HG03039 (cell line): ENCODE results near the gene ABI3BP.

Experiments
- ATAC-seq: cut with Tn5 transposase; IDR thresholded peaks from one replicate; pipeline ENCODE4 v1.9.1; 2021; ENCODE audit warnings: mild to moderate bottlenecking, moderate library complexity; ENCODE audit not compliant: unreplicated experiment

ABI3BP gene

GRCh38 chr3:100891827-100892226, 101.4 kb downstream of the ABI3BP start:
- no peak for ATAC-seq

DNA sequence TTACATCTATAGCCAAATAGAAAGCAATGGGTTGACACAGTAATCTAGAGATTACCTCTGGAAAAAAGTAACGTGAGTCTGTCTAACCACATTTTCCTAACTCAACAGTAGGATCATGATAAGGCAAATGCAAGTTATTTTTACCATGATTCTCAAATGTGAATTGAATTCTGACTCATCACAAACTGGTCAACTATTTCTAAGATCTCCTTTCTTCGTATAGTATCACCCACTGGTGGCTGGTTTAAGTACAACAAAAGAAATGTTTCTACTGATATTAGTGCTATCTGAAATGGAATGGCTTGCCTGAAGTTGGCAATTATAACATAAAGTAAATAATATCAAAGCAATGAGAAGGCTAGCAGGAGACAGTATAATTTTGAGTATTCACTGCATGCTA, 102.2 kb downstream of the ABI3BP start:
- no peak for ATAC-seq

GRCh38 chr3:100888881-100889280, 104.3 kb downstream of the ABI3BP start:
- no peak for ATAC-seq

DNA sequence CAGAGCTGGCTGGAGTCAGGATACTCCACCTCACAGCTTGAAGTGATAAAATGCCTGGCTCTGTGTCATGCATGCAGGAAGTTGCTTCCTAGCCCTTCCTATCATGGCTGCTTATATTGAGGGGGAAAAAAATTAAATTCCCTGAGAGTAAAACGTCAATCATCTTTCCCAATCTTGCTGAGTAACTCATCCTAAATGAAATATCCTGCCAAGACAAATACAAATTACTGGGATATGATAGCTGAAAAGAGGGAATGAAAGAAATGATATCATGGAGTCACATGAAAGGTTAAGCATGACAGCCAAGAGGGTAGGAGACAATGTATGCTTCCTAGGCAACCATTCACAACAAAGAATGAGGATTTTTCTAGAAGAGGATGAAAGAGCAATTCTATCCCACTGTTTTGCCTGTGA, 110.6 kb downstream of the ABI3BP start:
- no peak for ATAC-seq

DNA sequence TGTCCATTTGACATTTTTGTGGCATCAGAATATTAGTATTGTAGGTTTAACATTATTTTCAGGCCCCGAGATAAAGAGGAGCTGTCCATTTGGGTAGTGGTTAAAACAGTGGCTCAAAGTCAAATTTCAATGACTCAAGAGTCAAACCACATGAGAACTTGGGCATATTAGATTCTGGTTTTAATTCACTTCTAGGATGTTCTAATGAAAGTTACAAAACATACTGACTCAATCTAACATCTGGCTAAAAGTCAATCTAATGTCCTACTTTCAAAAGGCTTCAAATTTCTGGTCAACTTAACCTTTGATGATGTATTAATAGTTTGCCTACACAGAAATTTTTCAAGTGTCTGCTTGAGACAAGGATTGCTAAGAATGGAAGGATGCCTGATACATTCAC, 112.4 kb downstream of the ABI3BP start:
- ATAC-seq, result no peak

DNA sequence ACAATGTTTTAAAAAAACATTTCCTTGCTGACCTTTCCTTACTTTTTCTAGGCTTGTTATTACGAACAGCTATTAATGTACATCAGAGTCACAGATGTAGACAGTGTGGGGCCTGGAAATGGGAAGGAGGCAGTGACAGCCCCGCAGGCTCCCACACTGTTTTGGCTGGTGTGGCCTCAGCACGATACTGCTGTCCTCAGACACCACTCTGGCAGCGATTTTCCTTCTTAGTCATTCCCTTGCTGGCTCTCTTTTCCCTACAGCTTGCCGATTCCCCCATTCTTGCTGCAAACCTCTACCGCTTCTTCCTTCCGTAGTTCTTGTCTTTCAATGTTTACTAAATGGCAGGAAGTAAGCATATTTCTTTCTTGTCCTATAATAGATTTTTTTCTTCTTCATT, 113.1 kb downstream of the ABI3BP start:
- no peak for ATAC-seq

DNA sequence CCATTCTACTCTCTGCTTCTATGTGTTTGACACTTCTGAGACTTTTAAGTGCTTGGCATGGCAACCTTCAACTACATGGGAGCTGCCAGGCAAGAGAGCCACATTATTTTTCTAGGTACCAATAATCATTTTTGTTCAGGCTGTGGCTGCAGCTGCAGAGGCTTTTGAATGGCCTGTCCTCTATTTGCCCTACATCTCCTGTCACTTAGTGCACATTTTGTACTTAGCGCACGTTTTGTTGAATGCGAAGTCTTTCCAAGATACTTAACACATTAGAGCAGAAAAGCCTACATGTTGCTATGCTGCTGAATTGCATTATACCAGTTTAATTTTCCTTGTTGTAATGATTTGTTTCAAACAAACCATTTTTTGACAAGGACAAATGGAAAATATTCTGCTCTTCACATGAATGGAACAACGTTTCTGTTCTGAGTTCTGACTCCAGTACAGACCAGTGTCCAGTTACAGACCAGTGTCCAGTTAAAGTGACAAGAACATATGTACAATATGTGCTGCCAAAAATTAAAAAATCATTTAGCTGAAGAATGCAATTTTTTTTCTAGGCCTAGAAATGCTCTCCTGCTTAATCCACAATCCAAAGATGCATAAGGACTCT, 113.9 kb downstream of the ABI3BP start:
- ATAC-seq, result no peak

- ATAC-seq, result no peak
These were observed 115.9 kb downstream of the ABI3BP start for GRCh38 chr3:100877286-100877685.

DNA sequence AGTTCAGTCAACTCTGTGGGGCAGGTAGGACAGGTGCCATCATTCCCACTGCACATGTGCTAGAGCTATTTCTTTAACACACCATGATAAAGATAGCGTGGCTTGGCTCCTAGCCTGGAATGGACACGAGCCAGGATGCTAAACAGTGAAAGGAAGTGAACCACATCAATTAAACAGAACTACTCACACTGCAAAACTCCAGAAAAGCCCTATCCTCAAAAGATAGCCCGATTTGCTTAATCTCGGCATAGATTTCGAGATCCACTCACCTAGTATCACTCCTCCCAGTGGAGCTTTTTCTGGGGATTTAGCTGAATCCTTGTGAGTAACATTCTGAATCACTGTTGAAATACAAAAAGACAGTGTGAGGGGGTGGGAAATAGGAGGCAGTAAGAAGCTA, 118.0 kb downstream of the ABI3BP start:
- ATAC-seq, result no peak

DNA sequence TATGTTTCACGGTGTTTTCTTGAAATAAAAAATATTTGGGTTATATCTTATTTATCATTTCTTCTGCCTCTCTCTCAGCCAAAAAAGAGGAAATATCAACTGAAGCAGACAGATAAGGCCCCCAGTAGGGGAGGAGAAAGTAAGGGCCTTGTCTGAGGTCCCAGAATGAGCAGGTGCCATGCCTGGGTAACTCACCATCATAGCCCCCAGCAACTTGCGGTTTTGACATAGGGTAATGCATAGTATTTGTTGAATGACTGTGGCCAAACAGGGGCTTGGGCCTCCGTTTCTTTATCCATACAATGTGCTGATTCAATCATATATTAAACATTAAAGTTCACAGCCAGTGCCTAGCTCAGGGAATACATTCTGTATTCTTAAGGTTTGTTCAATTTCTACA, 119.6 kb downstream of the ABI3BP start:
- ATAC-seq, result no peak

- no peak for ATAC-seq
These were observed 121.9 kb downstream of the ABI3BP start for GRCh38 chr3:100871306-100871705.

GRCh38 chr3:100869787-100870186, 123.4 kb downstream of the ABI3BP start:
- no peak for ATAC-seq

DNA sequence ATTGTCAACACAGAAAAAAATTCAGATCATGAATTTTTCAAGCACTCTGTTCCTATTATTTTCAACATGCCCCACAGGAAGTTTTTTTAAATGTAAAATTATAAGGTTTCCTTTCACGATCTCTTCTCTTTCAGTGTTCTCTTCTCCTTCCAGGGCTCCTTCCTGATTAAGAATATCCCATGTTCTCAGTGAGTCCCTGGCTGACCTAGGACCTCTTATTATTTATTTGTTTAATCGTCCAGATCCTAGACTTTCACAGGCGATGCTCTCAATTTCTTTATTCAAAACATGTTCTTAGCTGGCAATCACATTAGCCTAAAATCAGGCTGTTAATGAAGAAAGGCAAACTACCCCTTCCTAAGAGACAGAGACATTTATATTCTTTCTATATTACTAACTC, 124.3 kb downstream of the ABI3BP start:
- ATAC-seq, result no peak

- ATAC-seq, result no peak
These were observed 125.1 kb downstream of the ABI3BP start for GRCh38 chr3:100868096-100868495.

DNA sequence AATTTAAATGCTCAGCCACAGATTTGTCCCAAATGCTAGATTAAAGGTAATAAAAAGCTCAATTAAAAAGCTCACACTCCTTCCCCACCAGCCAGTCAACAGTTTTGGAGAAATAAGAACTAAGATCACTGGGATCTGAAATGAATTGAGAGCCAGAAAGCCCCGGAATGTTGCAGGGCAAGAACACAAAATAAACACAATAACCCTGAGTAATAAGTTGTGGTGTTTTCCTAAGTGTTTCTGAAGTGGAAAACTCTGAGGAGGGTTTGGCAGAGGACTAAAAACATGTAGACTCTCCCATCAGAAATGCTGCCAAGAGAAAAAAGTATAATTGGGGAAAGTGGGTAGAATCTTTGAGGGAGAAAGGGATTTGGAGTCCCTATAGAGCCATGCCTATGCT, 127.8 kb downstream of the ABI3BP start:
- ATAC-seq, result no peak

DNA sequence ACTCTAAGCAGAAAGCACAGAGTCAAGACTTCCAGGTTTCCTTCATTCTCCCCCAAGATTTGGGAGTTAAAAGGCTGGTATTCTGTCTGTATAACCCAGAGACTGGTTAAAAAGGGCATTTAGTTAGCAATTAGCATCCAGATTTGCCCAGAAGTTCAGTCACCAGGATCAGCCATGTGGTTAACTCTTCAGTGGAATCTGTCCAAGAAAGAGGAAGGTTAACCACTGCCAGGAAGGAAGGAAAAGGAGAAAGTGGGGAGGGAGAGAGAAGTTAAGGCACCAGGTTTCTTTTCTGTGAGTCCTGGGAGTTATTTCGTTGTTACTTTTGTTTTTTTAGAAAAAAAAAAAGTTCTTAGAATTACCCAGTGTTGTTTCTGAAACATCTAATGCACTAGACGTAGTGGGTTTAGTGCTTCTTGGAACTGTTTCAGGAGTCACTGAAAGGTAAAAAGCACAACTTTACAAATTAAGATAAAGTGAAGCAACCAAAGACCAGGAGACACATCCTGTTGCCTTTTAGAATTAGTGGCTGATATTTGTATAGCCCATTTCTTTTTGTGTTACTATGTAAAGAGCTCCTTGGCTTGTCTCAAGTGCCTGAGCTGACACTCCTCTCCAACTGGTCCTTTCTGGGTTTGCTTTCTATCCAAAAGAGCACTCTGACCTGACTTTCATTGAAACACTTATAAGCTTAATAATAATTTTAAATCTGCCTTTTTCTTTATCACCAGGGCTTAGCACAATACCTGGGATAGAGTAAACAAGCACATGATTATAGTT, 128.6 kb downstream of the ABI3BP start:
- ATAC-seq, result no peak

GRCh38 chr3:100857863-100858262, 135.4 kb downstream of the ABI3BP start:
- no peak for ATAC-seq

DNA sequence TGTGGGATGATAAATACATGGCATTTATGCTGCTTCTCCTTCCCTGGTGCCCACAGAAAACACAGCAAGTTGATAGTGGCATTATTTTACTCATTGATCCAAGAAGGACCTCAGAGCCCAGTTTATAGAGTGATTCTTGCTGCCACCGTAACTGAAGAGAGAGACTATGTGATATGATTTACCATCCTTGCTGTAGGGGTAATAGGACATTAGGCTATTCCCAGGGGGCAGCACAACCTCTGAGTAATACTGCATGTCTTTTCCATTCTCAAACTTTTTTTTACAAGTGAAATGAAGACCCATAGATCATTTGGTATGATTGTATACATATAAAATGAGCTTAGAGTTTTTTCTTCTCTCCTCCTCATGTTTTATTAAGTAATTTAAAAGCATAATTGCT, 136.4 kb downstream of the ABI3BP start:
- ATAC-seq, result no peak

GRCh38 chr3:100852840-100853239, 140.4 kb downstream of the ABI3BP start:
- no peak for ATAC-seq

DNA sequence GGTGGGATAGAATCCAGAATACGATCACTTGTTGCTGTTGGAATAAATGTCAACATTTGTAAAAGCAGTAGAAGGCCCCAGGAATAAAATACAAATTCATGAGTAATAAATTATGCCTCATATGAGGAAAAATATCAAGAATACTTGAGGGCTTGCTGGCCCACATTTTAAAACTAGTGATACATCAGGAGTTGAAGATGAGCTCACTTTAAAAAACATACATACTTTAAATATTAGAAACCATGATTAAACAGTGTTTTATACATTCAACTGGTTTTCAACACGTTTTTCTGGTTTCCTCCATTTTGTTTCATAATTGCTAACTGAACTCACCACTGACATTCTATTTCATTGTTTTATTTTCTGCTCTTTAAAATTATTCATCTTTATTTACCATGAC, 142.5 kb downstream of the ABI3BP start:
- ATAC-seq, result no peak

DNA sequence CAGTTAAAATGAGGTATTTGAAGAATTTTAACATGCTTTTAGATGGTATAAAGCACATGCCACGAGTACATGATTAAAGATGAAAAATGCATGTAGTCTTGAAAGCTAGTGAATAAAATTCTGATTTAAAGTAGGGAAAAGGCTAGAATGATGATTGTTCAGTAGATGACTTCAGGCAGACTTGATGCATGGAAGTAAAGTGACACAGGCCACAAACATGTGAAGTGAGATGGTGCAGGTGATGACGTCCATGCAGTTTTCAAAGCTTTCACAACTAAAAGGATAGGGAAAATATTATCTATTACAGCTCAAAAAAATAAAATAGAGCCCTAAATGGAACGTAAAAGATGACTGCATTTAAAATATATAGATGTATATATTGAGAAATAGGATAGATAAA, 143.1 kb downstream of the ABI3BP start:
- ATAC-seq, result no peak

DNA sequence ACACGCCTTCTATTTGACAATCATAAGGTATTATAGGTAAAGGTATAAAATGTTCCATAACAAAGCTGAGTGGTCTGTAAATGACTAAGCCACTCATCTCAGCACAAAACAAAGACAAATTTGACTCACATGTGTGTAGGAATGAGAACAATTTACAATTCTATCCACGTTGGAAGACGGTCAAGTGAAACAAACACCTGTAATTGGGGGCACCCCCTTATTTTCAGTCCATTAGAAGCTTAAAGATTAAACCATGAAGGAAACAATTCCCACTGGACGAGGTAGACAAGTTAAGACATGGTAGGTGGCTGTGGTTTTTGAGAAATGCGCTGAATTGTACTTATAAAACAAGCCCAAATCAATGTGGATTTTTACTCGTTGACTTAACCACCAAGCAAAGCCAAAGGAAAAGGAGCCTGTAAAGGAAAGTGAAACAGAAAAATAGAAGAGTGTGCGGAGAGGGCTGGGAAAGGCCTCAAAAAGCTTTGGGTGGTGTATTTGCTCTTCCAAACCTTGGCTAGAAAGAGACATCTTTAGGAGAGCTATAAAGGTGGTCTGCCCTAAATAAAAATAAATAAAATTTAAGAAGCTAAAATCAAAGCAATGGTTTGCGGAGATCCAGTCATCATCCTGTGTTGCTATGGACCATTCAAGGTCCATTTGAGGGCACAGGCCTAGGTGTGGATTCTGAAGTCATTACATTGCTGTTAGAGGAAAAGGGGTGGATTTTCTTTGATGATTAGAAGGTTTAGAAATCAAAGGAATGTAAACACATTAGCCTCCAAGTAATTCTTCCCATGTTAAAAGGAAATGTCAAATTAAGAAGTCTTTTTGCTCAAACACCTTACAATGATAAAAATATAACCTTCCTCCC, 148.9 kb downstream of the ABI3BP start:
- ATAC-seq, result no peak
